H9 (cell line): ENCODE data around the gene KCNC2. TPM values are rescaled to one million over a fixed set of nuclear protein-coding genes. Genes with fewer than 3 reads are reported as not detected.

ENCODE experiments used
- DNase-seq: peaks from one replicate; pipeline ENCODE4 v3.0.0-alpha.2; 2017
- H2AFZ ChIP-seq: one replicate; pipeline ENCODE4 v1.6.1; 2013; ENCODE audit warnings: mild to moderate bottlenecking, low read length, control low read depth, moderate library complexity
- H2AK5ac ChIP-seq: 2 replicates; pipeline ENCODE4 v1.6.1; 2013; ENCODE audit warnings: low read length, control low read depth, mixed read lengths; ENCODE audit not compliant: insufficient read length
- H2BK120ac ChIP-seq: one replicate; pipeline ENCODE4 v1.6.1; 2013; ENCODE audit warnings: low read depth, mild to moderate bottlenecking, low read length, control low read depth, inconsistent platforms; ENCODE audit not compliant: poor library complexity, severe bottlenecking
- H2BK12ac ChIP-seq: 2 replicates; pipeline ENCODE4 v1.6.1; 2013; ENCODE audit warnings: low read length, control low read depth, mixed read lengths, low read depth; ENCODE audit not compliant: insufficient read length
- H2BK15ac ChIP-seq: 2 replicates; pipeline ENCODE4 v1.6.1; 2013; ENCODE audit warnings: low read depth, low read length, control low read depth
- H2BK20ac ChIP-seq: one replicate; pipeline ENCODE4 v1.6.1; 2013; ENCODE audit warnings: low read depth, mild to moderate bottlenecking, low read length, control low read depth, inconsistent platforms; ENCODE audit not compliant: poor library complexity, severe bottlenecking
- H2BK5ac ChIP-seq: 2 replicates; pipeline ENCODE4 v1.6.1; 2013; ENCODE audit warnings: low read length, control low read depth, mixed read lengths; ENCODE audit not compliant: insufficient read length
- H3K14ac ChIP-seq: 2 replicates; pipeline ENCODE4 v1.6.1; 2013; ENCODE audit warnings: low read length, control low read depth; ENCODE audit not compliant: insufficient read depth
- H3K18ac ChIP-seq: 2 replicates; pipeline ENCODE4 v1.6.1; 2013; ENCODE audit warnings: low read depth, mild to moderate bottlenecking, mixed read lengths, low read length, control low read depth; ENCODE audit not compliant: insufficient read length
- H3K23ac ChIP-seq: 2 replicates; pipeline ENCODE4 v1.6.1; 2013; ENCODE audit warnings: low read length, control low read depth, mixed read lengths, low read depth; ENCODE audit not compliant: insufficient read length
- H3K23me2 ChIP-seq: 2 replicates; pipeline ENCODE4 v1.6.1; 2013; ENCODE audit warnings: low read depth, mild to moderate bottlenecking, mixed read lengths, low read length, control low read depth; ENCODE audit not compliant: insufficient read length, poor library complexity, severe bottlenecking
- H3K27ac ChIP-seq: 2 replicates; pipeline ENCODE4 v1.5.1; 2013; ENCODE audit warnings: low read length, control low read depth, mixed read lengths, low read depth; ENCODE audit not compliant: insufficient read length
- H3K27me3 ChIP-seq: 2 replicates; pipeline ENCODE4 v1.6.1; 2013; ENCODE audit warnings: low read length, control low read depth, inconsistent platforms; ENCODE audit not compliant: insufficient read depth
- H3K4ac ChIP-seq: 2 replicates; pipeline ENCODE4 v1.6.1; 2013; ENCODE audit warnings: low read depth, mild to moderate bottlenecking, control low read depth, inconsistent platforms, low read length, moderate library complexity
- H3K4me1 ChIP-seq: 2 replicates; pipeline ENCODE4 v1.6.1; 2013; ENCODE audit warnings: low read length, control low read depth, inconsistent platforms; ENCODE audit not compliant: insufficient read depth
- H3K4me2 ChIP-seq: 2 replicates; pipeline ENCODE4 v1.6.1; 2013; ENCODE audit warnings: low read length, control low read depth, mixed read lengths; ENCODE audit not compliant: insufficient read length, insufficient read depth
- H3K56ac ChIP-seq: 2 replicates; pipeline ENCODE4 v1.6.1; 2013; ENCODE audit warnings: low read depth, mild to moderate bottlenecking, mixed read lengths, low read length, control low read depth; ENCODE audit not compliant: insufficient read length
- H3K79me1 ChIP-seq: 2 replicates; pipeline ENCODE4 v1.6.1; 2013; ENCODE audit warnings: low read depth, mild to moderate bottlenecking, moderate library complexity, low read length, control low read depth, inconsistent platforms; ENCODE audit not compliant: insufficient read depth, poor library complexity, severe bottlenecking
- H3K79me2 ChIP-seq: 2 replicates; pipeline ENCODE4 v1.6.1; 2013; ENCODE audit warnings: low read length, control low read depth, inconsistent platforms; ENCODE audit not compliant: insufficient read depth
- H3K9ac ChIP-seq: 2 replicates; pipeline ENCODE4 v1.6.1; 2013; ENCODE audit warnings: low read length, control low read depth, mixed read lengths; ENCODE audit not compliant: insufficient read length; ENCODE audit errors: extremely low read depth
- H3K9me3 ChIP-seq: one replicate; pipeline ENCODE4 v1.6.1; 2013; ENCODE audit warnings: low read depth, low read length, inconsistent platforms; ENCODE audit not compliant: control insufficient read depth
- H3T11ph ChIP-seq: one replicate; pipeline ENCODE4 v1.6.1; 2013; ENCODE audit warnings: mild to moderate bottlenecking, low read length, control low read depth, inconsistent platforms
- H4K20me1 ChIP-seq: one replicate; pipeline ENCODE4 v1.6.1; 2013; ENCODE audit not compliant: control insufficient read depth, insufficient read length, insufficient read depth
- H4K5ac ChIP-seq: 2 replicates; pipeline ENCODE4 v1.6.1; 2013; ENCODE audit warnings: low read depth, mild to moderate bottlenecking, mixed read lengths, low read length, control low read depth; ENCODE audit not compliant: insufficient read length
- H4K8ac ChIP-seq: replicated peaks from 2 replicates; pipeline ENCODE4 v1.6.1; 2013; ENCODE audit warnings: low read length, control low read depth, mixed read lengths, low read depth; ENCODE audit not compliant: insufficient read length
- H4K91ac ChIP-seq: 2 replicates; pipeline ENCODE4 v1.6.1; 2013; ENCODE audit warnings: low read depth, mild to moderate bottlenecking, moderate library complexity, mixed read lengths, low read length, control low read depth; ENCODE audit not compliant: insufficient read length
- H3K27ac Mint-ChIP-seq, 3 experiments: 2 replicates in 2 of 3; 3 replicates in 1 of 3; pipeline ENCODE4 v1.8.0; 2020 to 2021; ENCODE audit warnings: mixed read lengths in 3 of 3, mild to moderate bottlenecking in 1 of 3, moderate library complexity in 1 of 3
- H3K27me3 Mint-ChIP-seq: 2 replicates; pipeline ENCODE4 v1.8.0; 2021; ENCODE audit warnings: low read depth, mild to moderate bottlenecking, moderate library complexity, mixed read lengths
- H3K36me3 Mint-ChIP-seq, 3 experiments: 2 replicates in 2 of 3; 3 replicates in 1 of 3; pipeline ENCODE4 v1.8.0; 2020 to 2021; ENCODE audit warnings: low read depth in 3 of 3, mixed read lengths in 3 of 3; ENCODE audit not compliant: insufficient read depth in 1 of 3
- H3K4me1 Mint-ChIP-seq, 2 experiments: 2 replicates each; pipeline ENCODE4 v1.8.0; 2020; ENCODE audit warnings: mixed read lengths in 2 of 2
- H3K4me3 Mint-ChIP-seq, 2 experiments: 2 replicates in 1 of 2; 3 replicates in 1 of 2; pipeline ENCODE4 v1.8.0; 2020 to 2021; ENCODE audit warnings: mild to moderate bottlenecking in 2 of 2, mixed read lengths in 2 of 2, moderate library complexity in 1 of 2
- H3K9me3 Mint-ChIP-seq, 2 experiments: 2 replicates in 1 of 2; 3 replicates in 1 of 2; pipeline ENCODE4 v1.8.0; 2020; ENCODE audit warnings: mild to moderate bottlenecking in 2 of 2, mixed read lengths in 2 of 2, moderate library complexity in 1 of 2
- WGBS: extraction: QIAGEN DNeasy Blood & Tissue Kit; methylation state at CpG from one replicate; pipeline ENCODE4 v1.1.7; 2013; ENCODE audit warnings: missing lambda C conversion rate, low lambda C conversion rate, mixed read lengths; ENCODE audit not compliant: insufficient read length; ENCODE audit errors: extremely low coverage; 5-methylcytosine and 5-hydroxymethylcytosine counted together
- total RNA-seq: library from RNA; stranded (reverse); gene quantifications from 2 replicates; pipeline ENCODE4 v1.2.1, GENCODE V29; 2021
- TF ChIP-seq, protein P1 (sequence below): fragments of 200-600 bp; sonication (generic); conservative IDR thresholded peaks from 3 replicates; pipeline ENCODE4 v1.8.0; 2021; ENCODE audit warnings: antibody characterized with exemption, mild to moderate bottlenecking

The KCNC2 gene
- total RNA-seq, 1 experiment from 2014 or later = not detected

DNA sequence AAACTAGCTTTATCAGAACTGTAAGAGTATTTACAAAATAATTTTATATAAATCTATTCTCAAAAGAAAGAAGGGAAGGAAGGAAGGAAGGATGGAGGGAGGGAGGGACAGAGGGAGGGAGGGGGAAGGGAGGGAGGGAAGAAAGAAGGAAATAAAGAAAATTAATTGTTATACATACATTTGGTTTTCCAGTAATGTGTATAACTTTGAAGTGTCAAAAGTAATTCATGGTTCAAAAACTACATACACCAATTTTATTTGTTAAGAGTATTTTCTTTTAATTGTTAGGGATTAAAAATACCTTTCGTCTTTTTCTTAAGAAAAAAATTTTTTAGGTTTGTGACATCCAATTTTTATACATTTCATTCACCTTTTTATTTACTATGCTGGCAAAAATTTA lies 17.5 kb upstream of the KCNC2 start:
- H3K79me1 ChIP-seq = no peaks in the 10 kb centered on the region
- no peak overlapping the region for H3K4me2 ChIP-seq
- H3K9me3 ChIP-seq = no peaks in the 10 kb centered on the region
- no peak overlapping the region for H2BK120ac ChIP-seq
- no CpG with 5 or more reads among the region's 1 CpG for WGBS
- Mint-ChIP-seq H3K4me1 (peaks cover 0 to 5% of the 10 kb centered on the region in 2 experiments; a peak in 1 of 4 replicates), H3K36me3 (no peaks in the 10 kb centered on the region), H3K4me3 (no peak overlapping the region), H3K27ac (no peak overlapping the region), H3K27me3 (no peaks in the 10 kb centered on the region), H3K9me3 (no peaks in the 10 kb centered on the region)
- no peak overlapping the region for H4K8ac ChIP-seq
- H4K20me1 ChIP-seq = no peaks in the 10 kb centered on the region
- no peak overlapping the region for H3T11ph ChIP-seq
- no peak overlapping the region for H3K9ac ChIP-seq
- H3K4me1 ChIP-seq = no peaks in the 10 kb centered on the region
- H3K56ac ChIP-seq = no peak overlapping the region
- H4K5ac ChIP-seq = no peak overlapping the region
- H4K91ac ChIP-seq = no peak overlapping the region
- H3K23ac ChIP-seq = no peak overlapping the region
- H2BK15ac ChIP-seq = no peak overlapping the region
- no peaks in the 10 kb centered on the region for H3K27me3 ChIP-seq
- TF ChIP-seq, protein P1, sequence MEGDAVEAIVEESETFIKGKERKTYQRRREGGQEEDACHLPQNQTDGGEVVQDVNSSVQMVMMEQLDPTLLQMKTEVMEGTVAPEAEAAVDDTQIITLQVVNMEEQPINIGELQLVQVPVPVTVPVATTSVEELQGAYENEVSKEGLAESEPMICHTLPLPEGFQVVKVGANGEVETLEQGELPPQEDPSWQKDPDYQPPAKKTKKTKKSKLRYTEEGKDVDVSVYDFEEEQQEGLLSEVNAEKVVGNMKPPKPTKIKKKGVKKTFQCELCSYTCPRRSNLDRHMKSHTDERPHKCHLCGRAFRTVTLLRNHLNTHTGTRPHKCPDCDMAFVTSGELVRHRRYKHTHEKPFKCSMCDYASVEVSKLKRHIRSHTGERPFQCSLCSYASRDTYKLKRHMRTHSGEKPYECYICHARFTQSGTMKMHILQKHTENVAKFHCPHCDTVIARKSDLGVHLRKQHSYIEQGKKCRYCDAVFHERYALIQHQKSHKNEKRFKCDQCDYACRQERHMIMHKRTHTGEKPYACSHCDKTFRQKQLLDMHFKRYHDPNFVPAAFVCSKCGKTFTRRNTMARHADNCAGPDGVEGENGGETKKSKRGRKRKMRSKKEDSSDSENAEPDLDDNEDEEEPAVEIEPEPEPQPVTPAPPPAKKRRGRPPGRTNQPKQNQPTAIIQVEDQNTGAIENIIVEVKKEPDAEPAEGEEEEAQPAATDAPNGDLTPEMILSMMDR = no peak
- H3K27ac ChIP-seq = no peak overlapping the region
- no peak overlapping the region for H2AK5ac ChIP-seq
- no peak overlapping the region for H3K14ac ChIP-seq
- H3K18ac ChIP-seq = no peak overlapping the region
- H2BK12ac ChIP-seq = no peak overlapping the region
- H3K4ac ChIP-seq = no peak overlapping the region
- DNase-seq = no peak
- H3K23me2 ChIP-seq = no peaks in the 10 kb centered on the region
- no peak overlapping the region for H2BK20ac ChIP-seq
- H2AFZ ChIP-seq = no peak overlapping the region
- H3K79me2 ChIP-seq = no peaks in the 10 kb centered on the region
- H2BK5ac ChIP-seq = no peak overlapping the region
